ENCODE results near the gene ACTL8. TPM values are rescaled to one million over a fixed set of nuclear protein-coding genes. Genes with fewer than 3 reads are reported as not detected.
A peak's percentile ranks its signal among the peaks of the same experiment; 100 is the strongest.

ACTL8 gene
- total RNA-seq, 1 donor from 2014 or later, result not detected

DNA sequence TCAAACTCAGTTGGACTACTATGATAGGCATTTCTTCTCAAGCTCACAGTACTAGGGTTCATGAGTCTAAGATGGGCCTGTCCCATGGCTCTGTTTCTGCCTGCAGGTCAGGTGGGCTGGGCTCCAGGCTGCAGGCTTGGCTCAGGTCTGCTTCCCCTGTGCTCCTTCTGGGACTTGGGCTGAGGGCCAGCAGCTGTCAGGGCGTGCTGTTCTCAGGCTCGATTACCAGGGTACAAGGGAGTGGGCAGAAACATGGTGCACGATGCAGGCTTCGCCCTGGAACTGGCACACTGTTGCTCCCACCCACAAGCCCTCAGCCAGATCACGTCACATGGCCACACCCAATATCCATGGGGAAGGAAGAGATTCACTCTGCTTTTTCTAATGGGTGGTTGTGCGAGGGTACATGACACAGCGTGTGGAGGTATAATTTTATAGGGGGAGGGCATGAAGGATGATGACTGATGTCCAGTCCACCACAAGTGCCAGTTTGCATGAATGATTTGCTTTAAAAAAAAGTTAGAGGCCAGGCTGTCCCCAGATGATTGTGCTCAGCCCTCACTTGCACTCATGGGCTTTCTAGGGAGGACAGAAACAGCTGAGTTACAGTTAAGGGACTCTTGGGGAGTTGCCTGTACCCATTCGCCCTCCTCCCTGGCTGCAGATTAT is 118.0 kb downstream of the ACTL8 start:
- no peak for DNase-seq (ENCODE audit: low spot score)

DNA sequence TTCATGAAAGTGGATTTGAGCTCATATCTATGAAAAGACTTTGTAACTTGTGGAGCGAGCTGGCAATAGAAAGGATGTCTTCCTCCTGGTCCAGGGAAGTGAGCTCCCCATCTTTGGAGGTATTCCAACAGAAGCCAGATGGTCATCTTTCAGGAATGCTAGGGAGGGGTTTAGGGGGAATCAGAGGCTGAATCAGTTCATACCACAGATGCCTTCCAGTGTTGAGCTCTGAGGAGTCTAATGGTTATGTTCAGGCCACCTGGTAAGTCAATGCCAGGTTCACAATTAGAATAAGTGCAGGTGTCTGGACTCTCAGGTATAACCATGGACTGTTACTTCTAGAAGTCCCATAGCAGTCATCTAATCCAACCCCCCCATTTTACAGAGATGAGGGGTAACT is 119.1 kb downstream of the ACTL8 start:
- no peak for DNase-seq (ENCODE audit: low spot score)

DNA sequence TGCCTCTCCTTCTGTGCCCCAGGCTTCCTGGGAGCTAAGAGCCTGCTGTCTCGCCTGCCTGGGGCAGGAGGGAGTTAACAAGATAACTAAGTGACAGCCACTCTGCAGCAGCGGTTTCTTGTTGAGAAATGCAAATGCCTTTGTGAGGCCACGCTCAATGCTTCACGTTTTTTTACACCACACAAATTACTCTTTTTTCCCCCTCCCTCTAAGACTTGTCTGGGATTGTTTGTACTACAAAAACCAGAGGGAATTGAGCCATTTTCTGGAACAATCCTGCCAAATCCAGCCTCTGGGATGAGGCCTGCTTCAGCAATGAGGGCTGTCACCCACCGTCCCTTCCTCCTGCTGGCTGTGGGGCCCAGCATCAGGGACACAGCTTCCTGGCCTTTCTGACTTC is 119.6 kb downstream of the ACTL8 start:
- no peak for DNase-seq (ENCODE audit: low spot score)

DNA sequence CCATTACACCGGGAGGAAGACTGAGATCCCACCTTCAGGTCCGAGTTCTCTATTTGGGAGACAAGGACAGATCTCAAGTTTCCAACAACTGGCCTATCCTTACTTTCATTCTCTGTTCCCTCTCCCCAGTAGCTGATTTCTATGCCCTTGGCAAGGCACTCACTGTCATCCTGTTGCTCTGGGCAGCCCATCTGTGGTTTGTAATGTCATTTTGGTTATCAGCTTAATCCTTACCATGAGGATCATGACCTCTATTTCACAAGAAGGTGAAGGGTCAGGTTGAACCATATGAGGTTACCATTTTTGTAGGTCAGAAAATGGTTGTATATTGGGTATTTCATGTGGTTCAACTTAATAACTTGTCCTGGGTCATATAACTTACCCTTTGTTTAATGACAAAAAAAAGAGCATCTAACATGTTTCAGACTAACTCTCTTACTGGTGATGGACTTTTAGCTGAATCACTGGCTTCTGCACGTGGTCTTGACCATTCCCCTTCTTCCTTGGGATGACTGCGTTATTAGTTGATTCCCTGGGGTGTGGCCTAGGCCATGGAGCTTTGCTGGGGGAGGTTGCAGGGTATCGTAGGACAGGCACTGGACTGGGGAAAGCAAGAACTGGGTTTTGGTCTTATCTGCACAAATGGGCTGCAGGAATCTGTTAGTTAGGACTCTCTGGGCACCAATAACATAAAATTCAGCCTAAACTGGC is 120.2 kb downstream of the ACTL8 start:
- DNase-seq (ENCODE audit: low spot score), result no peak

DNA sequence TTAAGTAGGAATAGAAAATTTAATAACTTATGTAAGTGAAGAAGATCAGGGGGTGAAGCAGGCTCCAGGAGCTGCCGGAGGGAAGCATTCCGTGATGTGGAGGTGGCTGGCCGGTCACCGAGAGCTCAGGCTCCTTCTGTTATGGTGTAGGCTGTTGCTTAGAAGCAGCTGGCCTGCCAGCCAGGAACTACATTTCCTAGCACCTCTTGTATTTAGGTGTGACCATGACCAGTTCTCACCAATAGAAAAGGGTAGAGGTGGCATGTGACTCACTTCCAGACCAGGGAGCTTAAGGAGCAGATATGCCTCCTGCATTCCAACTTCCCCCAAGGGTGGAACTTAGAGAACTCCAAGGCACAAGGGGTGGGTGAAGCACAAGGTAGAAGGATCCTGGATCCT is 120.7 kb downstream of the ACTL8 start:
- DNase-seq (ENCODE audit: low spot score), result peak; percentile 41

Other genes starting within 250 kb of the ACTL8 start
- 37.0 TPM for gene ARHGEF10L, start 215.6 kb upstream of the ACTL8 start, total RNA-seq